Naive B cell (primary cell): ENCODE data around the gene USP47. TPM values are rescaled to one million over a fixed set of nuclear protein-coding genes. Genes with fewer than 3 reads are reported as not detected.

Experiments
- ATAC-seq, 2 donors: fragments of 150-1000 bp; cut with Tn5 transposase; 2 replicates each; pipeline ENCODE4 v1.10.0; 2021; ENCODE audit warnings: low read depth in 2 of 2, mild to moderate bottlenecking in 2 of 2, moderate library complexity in 2 of 2
- DNase-seq: peaks from one replicate; pipeline ENCODE4 v3.0.0; 2022
- H3K27ac Mint-ChIP-seq, 6 donors: one replicate each; pipeline ENCODE4 v1.8.0; 2020 to 2022; ENCODE audit warnings: mild to moderate bottlenecking in 6 of 6, mixed read lengths in 6 of 6, moderate library complexity in 5 of 6, inconsistent platforms in 2 of 6
- H3K27me3 Mint-ChIP-seq, 3 donors: one replicate each; pipeline ENCODE4 v1.8.0; 2021 to 2022; ENCODE audit warnings: mixed read lengths in 3 of 3, mild to moderate bottlenecking in 1 of 3
- H3K36me3 Mint-ChIP-seq, 2 donors: one replicate each; pipeline ENCODE4 v1.8.0; 2020 to 2022; ENCODE audit warnings: mixed read lengths in 2 of 2, inconsistent platforms in 1 of 2, mild to moderate bottlenecking in 1 of 2
- H3K4me1 Mint-ChIP-seq, 3 donors: one replicate each; pipeline ENCODE4 v1.8.0; 2020 to 2022; ENCODE audit warnings: mixed read lengths in 3 of 3, inconsistent platforms in 1 of 3, mild to moderate bottlenecking in 1 of 3, moderate library complexity in 1 of 3
- H3K4me3 Mint-ChIP-seq, 8 donors: one replicate each; pipeline ENCODE4 v1.8.0; 2020 to 2022; ENCODE audit warnings: mild to moderate bottlenecking in 8 of 8, mixed read lengths in 8 of 8, moderate library complexity in 8 of 8, inconsistent platforms in 2 of 8
- H3K9me3 Mint-ChIP-seq, 7 donors: one replicate each; pipeline ENCODE4 v1.8.0; 2020 to 2022; ENCODE audit warnings: mixed read lengths in 7 of 7, mild to moderate bottlenecking in 5 of 7, inconsistent platforms in 2 of 7, moderate library complexity in 1 of 7
- polyA plus RNA-seq, 6 donors: library from polyadenylated mRNA; unstranded; fragments of 300-500 nt; fragmentation: Illumina TruSeq; gene quantifications; one replicate each; pipeline ENCODE4 v1.2.3, GENCODE V29; 2021; ENCODE audit warnings: low read depth in 6 of 6

USP47 gene
- polyA plus RNA-seq, 6 donors from 2014 or later = 28.5 to 51.7 (median 33.3) TPM

DNA sequence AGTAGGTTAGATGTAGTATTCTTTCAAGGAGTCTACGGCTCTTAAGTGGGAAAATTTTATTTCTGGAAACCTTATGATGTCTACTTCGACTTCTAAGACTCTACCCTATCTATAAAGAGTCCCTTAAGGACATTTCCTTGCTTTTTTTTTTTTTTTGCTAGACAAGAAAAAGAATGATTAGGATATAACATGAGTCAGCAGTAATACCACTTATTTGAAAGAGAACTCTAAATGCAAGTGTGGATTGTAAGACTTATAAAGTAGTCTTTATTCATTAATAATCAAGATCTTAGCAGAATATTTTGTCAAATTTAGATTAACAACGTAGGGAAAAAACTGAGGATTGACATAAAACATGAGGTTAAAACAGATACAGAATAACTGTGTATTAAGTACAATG lies 95.7 kb downstream of the USP47 start:
- Mint-ChIP-seq H3K27ac (peak overlapping the region in 1 of 6 donors; percentile 16), H3K36me3 (peaks cover 55% of the 10 kb centered on the region in 2 donors), H3K27me3 (no peaks in the 10 kb centered on the region), H3K4me3 (no peak overlapping the region), H3K4me1 (no peaks in the 10 kb centered on the region), H3K9me3 (no peaks in the 10 kb centered on the region)
- ATAC-seq = no peak
- no peak for DNase-seq

GRCh38 chr11:11937957-11938356 lies 96.2 kb downstream of the USP47 start:
- DNase-seq (no peak), ATAC-seq (no peak)
- Mint-ChIP-seq H3K27ac (peak overlapping the region in 1 of 6 donors; percentile 16), H3K27me3 (no peaks in the 10 kb centered on the region), H3K4me3 (no peak overlapping the region), H3K9me3 (no peaks in the 10 kb centered on the region), H3K36me3 (peaks cover 55% of the 10 kb centered on the region in 2 donors), H3K4me1 (no peaks in the 10 kb centered on the region)

DNA sequence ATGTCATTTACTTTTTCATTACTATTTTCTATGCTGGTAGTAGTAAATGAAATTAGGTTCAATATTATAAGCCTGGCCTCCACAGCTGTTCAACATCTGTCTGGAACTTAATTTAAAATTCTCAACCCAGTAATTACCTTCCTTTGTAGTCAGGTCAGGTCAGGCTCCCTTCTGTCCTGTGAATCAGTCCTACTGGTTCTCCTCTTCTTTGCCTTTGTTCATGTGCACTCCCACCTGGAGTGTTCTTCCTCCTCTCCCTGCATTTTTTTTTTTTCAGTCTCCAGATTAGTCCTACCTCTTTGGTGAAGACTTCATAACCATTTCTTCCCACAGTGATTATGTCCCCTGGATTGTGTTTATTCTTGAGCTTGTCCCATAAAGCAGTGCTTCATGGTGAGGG lies 98.8 kb downstream of the USP47 start:
- Mint-ChIP-seq H3K27me3 (no peaks in the 10 kb centered on the region), H3K36me3 (peaks cover 36 to 37% of the 10 kb centered on the region in 2 donors), H3K4me3 (no peak overlapping the region), H3K4me1 (no peaks in the 10 kb centered on the region), H3K27ac (peak overlapping the region in 3 of 6 donors; percentile 13 to 52 (median 16)), H3K9me3 (no peaks in the 10 kb centered on the region)
- ATAC-seq (no peak), DNase-seq (no peak)

DNA sequence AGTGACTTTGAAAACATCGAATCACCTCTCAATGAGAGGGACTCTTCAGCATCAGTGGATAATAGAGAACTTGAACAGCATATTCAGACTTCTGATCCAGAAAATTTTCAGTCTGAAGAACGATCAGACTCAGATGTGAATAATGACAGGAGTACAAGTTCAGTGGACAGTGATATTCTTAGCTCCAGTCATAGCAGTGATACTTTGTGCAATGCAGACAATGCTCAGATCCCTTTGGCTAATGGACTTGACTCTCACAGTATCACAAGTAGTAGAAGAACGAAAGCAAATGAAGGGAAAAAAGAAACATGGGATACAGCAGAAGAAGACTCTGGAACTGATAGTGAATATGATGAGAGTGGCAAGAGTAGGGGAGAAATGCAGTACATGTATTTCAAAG lies 100.9 kb downstream of the USP47 start:
- H3K27me3 Mint-ChIP-seq = no peaks in the 10 kb centered on the region
- H3K27ac Mint-ChIP-seq = peak overlapping the region in 1 of 6 donors; percentile 5
- H3K4me1 Mint-ChIP-seq = no peaks in the 10 kb centered on the region
- H3K4me3 Mint-ChIP-seq = no peak overlapping the region
- no peak for ATAC-seq
- H3K9me3 Mint-ChIP-seq = no peaks in the 10 kb centered on the region
- peaks cover 29 to 32% of the 10 kb centered on the region in 2 donors for H3K36me3 Mint-ChIP-seq
- no peak for DNase-seq

GRCh38 chr11:11944444-11944843 lies 102.7 kb downstream of the USP47 start:
- Mint-ChIP-seq H3K36me3 (peaks cover 19% of the 10 kb centered on the region in 2 donors), H3K9me3 (no peaks in the 10 kb centered on the region), H3K4me3 (no peak overlapping the region), H3K4me1 (no peaks in the 10 kb centered on the region), H3K27ac (no peak overlapping the region), H3K27me3 (no peaks in the 10 kb centered on the region)
- DNase-seq (no peak), ATAC-seq (no peak)

GRCh38 chr11:11946180-11946579 lies 104.4 kb downstream of the USP47 start:
- no peak for DNase-seq
- Mint-ChIP-seq H3K4me1 (no peaks in the 10 kb centered on the region), H3K27me3 (no peaks in the 10 kb centered on the region), H3K27ac (no peak overlapping the region), H3K4me3 (no peak overlapping the region), H3K9me3 (no peaks in the 10 kb centered on the region), H3K36me3 (peaks cover 14 to 17% of the 10 kb centered on the region in 2 donors)
- ATAC-seq = no peak

- no peaks in the 10 kb centered on the region for H3K9me3 Mint-ChIP-seq
- H3K4me1 Mint-ChIP-seq = no peaks in the 10 kb centered on the region
- DNase-seq (no peak), ATAC-seq (no peak)
- no peaks in the 10 kb centered on the region for H3K27me3 Mint-ChIP-seq
- H3K4me3 Mint-ChIP-seq = no peak overlapping the region
- no peak overlapping the region for H3K27ac Mint-ChIP-seq
- H3K36me3 Mint-ChIP-seq = peaks cover 21% of the 10 kb centered on the region in 2 donors
These were observed 105.1 kb downstream of the USP47 start for GRCh38 chr11:11946878-11947277.

DNA sequence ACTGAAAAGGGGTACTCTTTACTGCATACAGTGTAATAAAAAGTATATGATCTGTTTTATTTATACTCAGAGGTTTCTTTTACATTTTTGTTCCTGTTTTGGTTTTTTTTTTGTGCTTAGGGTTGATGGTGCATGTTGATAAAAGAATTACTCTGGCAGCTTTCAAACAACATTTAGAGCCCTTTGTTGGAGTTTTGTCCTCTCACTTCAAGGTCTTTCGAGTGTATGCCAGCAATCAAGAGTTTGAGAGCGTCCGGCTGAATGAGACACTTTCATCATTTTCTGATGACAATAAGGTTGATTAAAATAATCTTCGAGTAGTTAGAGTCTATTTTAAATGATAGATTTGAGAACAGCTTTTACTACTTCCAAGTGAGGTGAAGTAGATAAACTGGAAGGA lies 106.1 kb downstream of the USP47 start:
- H3K36me3 Mint-ChIP-seq = peaks cover 22 to 23% of the 10 kb centered on the region in 2 donors
- ATAC-seq (no peak), DNase-seq (no peak)
- H3K4me1 Mint-ChIP-seq = no peaks in the 10 kb centered on the region
- no peaks in the 10 kb centered on the region for H3K27me3 Mint-ChIP-seq
- no peak overlapping the region for H3K4me3 Mint-ChIP-seq
- H3K9me3 Mint-ChIP-seq = no peaks in the 10 kb centered on the region
- H3K27ac Mint-ChIP-seq = peak overlapping the region in 2 of 6 donors; percentile 10 to 42

- no peaks in the 10 kb centered on the region for H3K4me1 Mint-ChIP-seq
- DNase-seq = no peak
- H3K27me3 Mint-ChIP-seq = no peaks in the 10 kb centered on the region
- no peak overlapping the region for H3K4me3 Mint-ChIP-seq
- peaks cover 23 to 25% of the 10 kb centered on the region in 2 donors for H3K36me3 Mint-ChIP-seq
- H3K9me3 Mint-ChIP-seq = no peaks in the 10 kb centered on the region
- H3K27ac Mint-ChIP-seq = peak overlapping the region in 1 of 6 donors; percentile 42
- no peak for ATAC-seq
These were observed 106.6 kb downstream of the USP47 start for GRCh38 chr11:11948242-11948947.

DNA sequence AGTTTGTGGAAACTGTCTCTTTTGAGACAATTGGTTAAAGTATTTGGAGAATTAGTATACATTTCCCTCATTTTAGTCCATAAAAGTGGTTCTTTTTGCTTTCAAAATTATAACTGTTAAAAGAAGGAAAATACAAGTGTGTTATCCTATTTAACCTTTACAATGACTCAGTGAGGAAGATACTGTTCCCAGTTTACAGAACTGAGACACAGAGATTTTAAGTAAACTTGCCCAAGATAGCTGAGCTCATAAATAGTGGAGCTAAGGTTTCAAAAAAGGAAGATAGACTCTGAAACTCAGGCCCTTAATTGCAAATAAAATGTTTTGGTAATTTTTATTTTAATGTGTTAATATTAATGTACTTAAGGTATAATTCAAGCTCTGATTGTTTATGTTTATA lies 107.7 kb downstream of the USP47 start:
- Mint-ChIP-seq H3K27ac (no peak overlapping the region), H3K36me3 (peaks cover 23 to 32% of the 10 kb centered on the region in 2 donors), H3K9me3 (no peaks in the 10 kb centered on the region), H3K4me1 (no peaks in the 10 kb centered on the region), H3K4me3 (no peak overlapping the region), H3K27me3 (no peaks in the 10 kb centered on the region)
- ATAC-seq (no peak), DNase-seq (no peak)

- DNase-seq (no peak), ATAC-seq (no peak)
- Mint-ChIP-seq H3K36me3 (peaks cover 34 to 45% of the 10 kb centered on the region in 2 donors), H3K4me3 (no peak overlapping the region), H3K27me3 (no peaks in the 10 kb centered on the region), H3K27ac (no peak overlapping the region), H3K4me1 (no peaks in the 10 kb centered on the region), H3K9me3 (no peaks in the 10 kb centered on the region)
These were observed 110.3 kb downstream of the USP47 start for GRCh38 chr11:11952036-11952435.

- DNase-seq (no peak), ATAC-seq (no peak)
- Mint-ChIP-seq H3K9me3 (no peaks in the 10 kb centered on the region), H3K4me1 (peaks cover 7 to 13% (median 10%) of the 10 kb centered on the region in 3 donors), H3K4me3 (no peak overlapping the region), H3K27ac (no peak overlapping the region), H3K36me3 (peaks cover 33 to 42% of the 10 kb centered on the region in 2 donors), H3K27me3 (no peaks in the 10 kb centered on the region)
These were observed 114.2 kb downstream of the USP47 start for GRCh38 chr11:11956006-11956405.

DNA sequence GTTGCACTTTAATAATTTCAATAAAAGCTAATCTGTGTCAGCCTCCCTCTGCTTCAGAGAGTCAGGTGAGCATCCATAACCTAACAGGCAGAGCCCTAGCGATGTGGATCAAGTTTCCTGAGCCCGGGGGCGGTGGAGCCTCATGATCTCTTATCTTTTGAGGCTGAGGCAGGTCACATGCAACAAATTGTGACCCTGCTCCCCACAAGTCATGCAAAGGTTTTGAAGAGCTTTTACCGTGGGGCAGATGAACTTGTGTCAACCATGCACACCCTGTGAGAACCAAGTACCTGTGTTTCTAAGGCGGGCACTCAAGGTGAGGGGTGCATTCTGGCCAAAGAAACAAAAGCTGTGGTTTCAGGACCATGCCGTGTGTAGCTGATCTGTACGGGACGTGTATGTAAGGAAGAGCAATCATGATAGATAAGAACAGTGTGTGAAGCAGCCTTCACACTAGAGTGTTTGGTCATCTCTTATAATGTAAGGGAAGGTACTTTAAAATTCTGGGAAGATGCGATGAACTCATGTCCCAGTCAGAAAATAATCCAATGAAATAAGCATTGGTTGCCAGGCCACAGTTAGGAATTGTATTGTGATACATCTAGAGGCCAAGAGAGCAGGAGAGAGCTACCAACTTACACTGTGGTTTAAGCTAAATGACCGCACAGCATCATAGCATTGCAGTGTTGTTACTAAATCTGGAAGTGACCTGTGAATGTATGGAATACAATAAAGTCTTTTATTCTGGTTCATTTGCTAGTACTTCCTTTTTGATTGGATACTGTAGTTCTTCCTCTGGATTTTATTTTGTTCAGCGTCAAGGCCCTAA lies 116.8 kb downstream of the USP47 start:
- Mint-ChIP-seq H3K27me3 (no peaks in the 10 kb centered on the region), H3K27ac (peak overlapping the region in 2 of 6 donors; percentile 18 to 23), H3K4me1 (peaks cover 8 to 14% (median 11%) of the 10 kb centered on the region in 3 donors), H3K4me3 (no peak overlapping the region), H3K9me3 (no peaks in the 10 kb centered on the region), H3K36me3 (peaks cover 11 to 23% of the 10 kb centered on the region in 2 donors)
- DNase-seq (no peak), ATAC-seq (no peak)

- no peak overlapping the region for H3K4me3 Mint-ChIP-seq
- DNase-seq = no peak
- H3K4me1 Mint-ChIP-seq = peaks cover 8 to 14% (median 11%) of the 10 kb centered on the region in 3 donors
- H3K36me3 Mint-ChIP-seq = peaks cover 11 to 17% of the 10 kb centered on the region in 2 donors
- no peak for ATAC-seq
- peak overlapping the region in 1 of 6 donors; percentile 43 for H3K27ac Mint-ChIP-seq
- H3K9me3 Mint-ChIP-seq = no peaks in the 10 kb centered on the region
- peaks cover 0 to 5% (median 0%) of the 10 kb centered on the region in 3 donors for H3K27me3 Mint-ChIP-seq
These were observed 117.8 kb downstream of the USP47 start for GRCh38 chr11:11959601-11960000.
